ENCODE data around the gene AUTS2. TPM values are rescaled to one million over a fixed set of nuclear protein-coding genes. Genes with fewer than 3 reads are reported as not detected.

The AUTS2 gene
- total RNA-seq, 1 experiment from 2014 or later = 256 TPM

GRCh38 chr7:70420381-70420662, 822.0 kb downstream of the AUTS2 start:
- peak overlapping the region in 1 of 2 experiments; percentile 21; a peak in 1 of 5 replicates for H3K4me3 Mint-ChIP-seq
- H3K56ac ChIP-seq (ENCODE audit: insufficient read length, low read depth, low read length) = no peak overlapping the region
- no peak for DNase-seq
- peak overlapping the region in 1 of 3 experiments; percentile 72; a peak in 2 of 7 replicates for H3K27ac Mint-ChIP-seq
- H2BK5ac ChIP-seq (ENCODE audit: insufficient read length, low read length) = no peak overlapping the region
- no peaks in the 10 kb centered on the region for H3K9me3 ChIP-seq (ENCODE audit: control insufficient read depth, low read depth, low read length)
- H4K91ac ChIP-seq (ENCODE audit: insufficient read length, low read depth, low read length) = no peak overlapping the region
- H2AK5ac ChIP-seq (ENCODE audit: insufficient read length, low read length) = no peak overlapping the region
- no peaks in the 10 kb centered on the region for H4K20me1 ChIP-seq (ENCODE audit: control insufficient read depth, insufficient read depth, insufficient read length)
- no peak overlapping the region for H2BK20ac ChIP-seq (ENCODE audit: low read depth, low read length, poor library complexity, severe bottlenecking)
- no peak overlapping the region for H3T11ph ChIP-seq (ENCODE audit: low read length)
- H3K23me2 ChIP-seq (ENCODE audit: insufficient read length, low read depth, low read length, poor library complexity, severe bottlenecking) = no peaks in the 10 kb centered on the region
- H3K4me1 ChIP-seq (ENCODE audit: insufficient read depth, low read length) = peaks cover 6% of the 10 kb centered on the region; the same call in 1 of the 2 replicates
- H3K4me1 Mint-ChIP-seq = peaks cover 47 to 53% of the 10 kb centered on the region in 2 experiments
- H3K27me3 ChIP-seq (ENCODE audit: insufficient read depth, low read length) = no peaks in the 10 kb centered on the region
- H3K9ac ChIP-seq (ENCODE audit: extremely low read depth, insufficient read length, low read length) = no peak overlapping the region
- no peak overlapping the region for H2AFZ ChIP-seq (ENCODE audit: low read length)
- H4K5ac ChIP-seq (ENCODE audit: insufficient read length, low read depth, low read length) = no peak overlapping the region
- peaks cover under 1% of the 10 kb centered on the region; the same call in 1 of the 2 replicates for H3K27me3 Mint-ChIP-seq (ENCODE audit: low read depth)
- H3K79me1 ChIP-seq (ENCODE audit: insufficient read depth, low read depth, low read length, poor library complexity, severe bottlenecking) = no peaks in the 10 kb centered on the region
- H3K4me2 ChIP-seq (ENCODE audit: insufficient read depth, insufficient read length, low read length) = no peak overlapping the region
- no peak overlapping the region for H3K4ac ChIP-seq (ENCODE audit: low read depth, low read length)
- no peak overlapping the region for H4K8ac ChIP-seq (replicated peaks; ENCODE audit: insufficient read length, low read depth, low read length)
- no peak overlapping the region for H2BK15ac ChIP-seq (ENCODE audit: low read depth, low read length)
- H3K18ac ChIP-seq (ENCODE audit: insufficient read length, low read depth, low read length) = no peak overlapping the region
- TF ChIP-seq CTCF (conservative IDR thresholded peaks at IDR 0.05) = no peak
- WGBS (ENCODE audit: extremely low coverage, insufficient read length, low lambda C conversion rate) = no CpG with 5 or more reads among the region's 2 CpGs
- H3K36me3 Mint-ChIP-seq (ENCODE audit: insufficient read depth in 1 of 3, low read depth in 3 of 3) = no peaks in the 10 kb centered on the region
- no peak overlapping the region for H2BK120ac ChIP-seq (ENCODE audit: low read depth, low read length, poor library complexity, severe bottlenecking)
- no peak overlapping the region for H2BK12ac ChIP-seq (ENCODE audit: insufficient read length, low read depth, low read length)
- no peak overlapping the region for H3K23ac ChIP-seq (ENCODE audit: insufficient read length, low read depth, low read length)
- no peaks in the 10 kb centered on the region for H3K79me2 ChIP-seq (ENCODE audit: insufficient read depth, low read length)
- H3K27ac ChIP-seq (ENCODE audit: insufficient read length, low read depth, low read length) = no peak overlapping the region
- H3K14ac ChIP-seq (ENCODE audit: insufficient read depth, low read length) = no peak overlapping the region
- no peaks in the 10 kb centered on the region for H3K9me3 Mint-ChIP-seq

All from H9 (cell line).